GM19099 (cell line): ENCODE data around the gene HBG1.

Source experiments
- POLR2A ChIP-seq: IDR thresholded peaks from 3 replicates; pipeline ENCODE4 v1.6.1; 2011; ENCODE audit warnings: low read depth; ENCODE audit not compliant: insufficient read length; ENCODE audit errors: extremely low read depth

Gene HBG1

GRCh38 chr11:5282628-5283027 lies 33.0 kb upstream of the HBG1 start:
- TF ChIP-seq POLR2A = no peak

- no peak for TF ChIP-seq POLR2A
Measured at GRCh38 chr11:5281596-5281995, 31.9 kb upstream of the HBG1 start.

- TF ChIP-seq POLR2A = no peak
Measured at GRCh38 chr11:5280582-5281102, 31.0 kb upstream of the HBG1 start.

- TF ChIP-seq POLR2A = no peak
Measured at GRCh38 chr11:5279471-5280090, 29.9 kb upstream of the HBG1 start.

- TF ChIP-seq POLR2A = no peak
Measured at GRCh38 chr11:5277807-5278382, 28.2 kb upstream of the HBG1 start.

GRCh38 chr11:5276697-5277096 lies 27.0 kb upstream of the HBG1 start:
- TF ChIP-seq POLR2A = no peak

GRCh38 chr11:5275369-5276110 lies 25.9 kb upstream of the HBG1 start:
- no peak for TF ChIP-seq POLR2A

GRCh38 chr11:5274395-5274794 lies 24.7 kb upstream of the HBG1 start:
- TF ChIP-seq POLR2A = no peak

- no peak for TF ChIP-seq POLR2A
Measured at GRCh38 chr11:5272395-5273017, 22.8 kb upstream of the HBG1 start.

GRCh38 chr11:5269715-5270147 lies 20.1 kb upstream of the HBG1 start, which contains the start of gene HBE1:
Gene HBE1, minus strand, starts transcription at chr11:5269945. Its CDS starts 55 bp downstream, at chr11:5269890.
- TF ChIP-seq POLR2A = no peak

GRCh38 chr11:5267033-5267563 lies 17.4 kb upstream of the HBG1 start:
- no peak for TF ChIP-seq POLR2A

- no peak for TF ChIP-seq POLR2A
Measured at GRCh38 chr11:5266609-5267008, 17.0 kb upstream of the HBG1 start.

GRCh38 chr11:5265832-5266231 lies 16.2 kb upstream of the HBG1 start:
- no peak for TF ChIP-seq POLR2A

- no peak for TF ChIP-seq POLR2A
Measured at GRCh38 chr11:5258543-5259262, 9.0 kb upstream of the HBG1 start.

GRCh38 chr11:5257296-5257695 lies 7.6 kb upstream of the HBG1 start:
- no peak for TF ChIP-seq POLR2A
